Mesenchymal stem cell (in vitro differentiated cells and primary cell): ENCODE results near the gene GNG2.
A peak's percentile ranks its signal among the peaks of the same experiment; 100 is the strongest.

Experiments
- DNase-seq: peaks from one replicate; pipeline ENCODE4 v3.0.0-alpha.2; 2013
- H2AFZ ChIP-seq: one replicate; pipeline ENCODE4 v1.6.1; 2013; ENCODE audit warnings: low read depth, mild to moderate bottlenecking, control low read depth, inconsistent platforms, low read length, moderate library complexity
- H2AK5ac ChIP-seq: 2 replicates; pipeline ENCODE4 v1.6.1; 2013; ENCODE audit warnings: low read length, moderate library complexity, mild to moderate bottlenecking, inconsistent platforms; ENCODE audit not compliant: severe bottlenecking
- H2BK120ac ChIP-seq: one replicate; pipeline ENCODE4 v1.6.1; 2013; ENCODE audit warnings: low read depth, mild to moderate bottlenecking, inconsistent platforms, low read length, moderate library complexity
- H2BK12ac ChIP-seq, 2 experiments: one replicate each; pipeline ENCODE4 v1.6.1; 2013; ENCODE audit warnings: inconsistent platforms in 2 of 2, low read length in 2 of 2, mild to moderate bottlenecking in 2 of 2, moderate library complexity in 2 of 2, control low read depth in 1 of 2
- H2BK15ac ChIP-seq: one replicate; pipeline ENCODE4 v1.6.1; 2013; ENCODE audit warnings: mild to moderate bottlenecking, low read depth, inconsistent platforms; ENCODE audit not compliant: poor library complexity, severe bottlenecking
- H2BK5ac ChIP-seq: 2 replicates; pipeline ENCODE4 v1.6.1; 2013; ENCODE audit warnings: low read depth, mild to moderate bottlenecking, low read length, control low read depth, inconsistent platforms; ENCODE audit not compliant: poor library complexity, severe bottlenecking
- H3K14ac ChIP-seq, 2 experiments: one replicate each; pipeline ENCODE4 v1.6.1; 2013; ENCODE audit warnings: inconsistent platforms in 2 of 2, low read length in 2 of 2, control low read depth in 1 of 2, mild to moderate bottlenecking in 1 of 2, moderate library complexity in 1 of 2
- H3K18ac ChIP-seq, 2 experiments: one replicate each; pipeline ENCODE4 v1.6.1; 2013; ENCODE audit warnings: inconsistent platforms in 2 of 2, low read length in 2 of 2, control low read depth in 1 of 2, low read depth in 1 of 2, mild to moderate bottlenecking in 1 of 2
- H3K23ac ChIP-seq, 2 experiments: one replicate each; pipeline ENCODE4 v1.6.1; 2013; ENCODE audit warnings: inconsistent platforms in 2 of 2, low read length in 2 of 2, mild to moderate bottlenecking in 2 of 2, moderate library complexity in 2 of 2, control low read depth in 1 of 2
- H3K27ac ChIP-seq: 2 replicates; pipeline ENCODE4 v1.5.1; 2013; ENCODE audit warnings: mild to moderate bottlenecking, moderate library complexity, low read length, control low read depth, inconsistent platforms; ENCODE audit not compliant: poor library complexity, severe bottlenecking
- H3K27me3 ChIP-seq, 2 experiments: 2 replicates each; pipeline versions ENCODE4 v1.6.1 to v1.7.0; 2013; ENCODE audit warnings: low read length in 2 of 2, mild to moderate bottlenecking in 2 of 2, moderate library complexity in 2 of 2, control low read depth in 1 of 2, inconsistent platforms in 1 of 2; ENCODE audit not compliant: control insufficient read depth in 1 of 2, insufficient read depth in 1 of 2
- H3K36me3 ChIP-seq, 2 experiments: 2 replicates each; pipeline versions ENCODE4 v1.6.1 to v1.7.0; 2013; ENCODE audit warnings: low read length in 2 of 2, control low read depth in 1 of 2, inconsistent platforms in 1 of 2, low read depth in 1 of 2, mild to moderate bottlenecking in 1 of 2; ENCODE audit not compliant: insufficient read depth in 2 of 2, control insufficient read depth in 1 of 2
- H3K4ac ChIP-seq, 2 experiments: one replicate each; pipeline ENCODE4 v1.6.1; 2013; ENCODE audit warnings: inconsistent platforms in 2 of 2, low read length in 2 of 2, mild to moderate bottlenecking in 2 of 2, moderate library complexity in 2 of 2, control low read depth in 1 of 2, low read depth in 1 of 2
- H3K4me1 ChIP-seq: 2 replicates; pipeline ENCODE4 v1.6.1; 2013; ENCODE audit warnings: low read depth, low read length, control low read depth; ENCODE audit not compliant: control insufficient read depth, insufficient read depth
- H3K4me2 ChIP-seq: 2 replicates; pipeline ENCODE4 v1.6.1; 2013; ENCODE audit warnings: low read length, mild to moderate bottlenecking, inconsistent platforms; ENCODE audit not compliant: poor library complexity, severe bottlenecking
- H3K4me3 ChIP-seq, 2 experiments: 2 replicates each; pipeline versions ENCODE4 v1.5.1 to v1.7.0; 2013; ENCODE audit warnings: low read length in 2 of 2, mild to moderate bottlenecking in 2 of 2, control low read depth in 1 of 2, low read depth in 1 of 2; ENCODE audit not compliant: insufficient read depth in 1 of 2
- H3K79me1 ChIP-seq: replicated peaks from 2 replicates; pipeline ENCODE4 v1.6.1; 2013; ENCODE audit warnings: mild to moderate bottlenecking, control low read depth, low read length, inconsistent platforms; ENCODE audit not compliant: poor library complexity, severe bottlenecking
- H3K9ac ChIP-seq: 2 replicates; pipeline ENCODE4 v1.7.0; 2013; ENCODE audit warnings: mild to moderate bottlenecking, low read length, moderate library complexity
- H3K9me3 ChIP-seq: 2 replicates; pipeline ENCODE4 v1.7.0; 2013; ENCODE audit warnings: mild to moderate bottlenecking, low read length; ENCODE audit not compliant: control insufficient read depth
- H4K8ac ChIP-seq: one replicate; pipeline ENCODE4 v1.6.1; 2013; ENCODE audit warnings: inconsistent platforms, mild to moderate bottlenecking, low read length, moderate library complexity
- H4K91ac ChIP-seq: one replicate; pipeline ENCODE4 v1.6.1; 2013; ENCODE audit warnings: mild to moderate bottlenecking, low read length, inconsistent platforms
- WGBS: methylation state at CpG from one replicate; pipeline ENCODE4 v1.1.7; 2013; ENCODE audit warnings: mixed read lengths; 5-methylcytosine and 5-hydroxymethylcytosine counted together

Gene GNG2

GRCh38 chr14:51989293-51990234 lies 129.2 kb downstream of the GNG2 start, which contains the start of gene RTRAF:
RTRAF (plus strand) TSS chr14:51989546; CDS start chr14:51989640, 94 bp downstream.
- Histone ChIP-seq H2BK12ac (no peak within 1 kb of the TSS), H4K8ac (peak within 1 kb of the TSS; percentile 96), H2AFZ (peak within 1 kb of the TSS; percentile 99), H2BK120ac (no peak within 1 kb of the TSS), H4K91ac (peak within 1 kb of the TSS; percentile 71), H2BK5ac (no peak within 1 kb of the TSS), H3K27ac (peak within 1 kb of the TSS; percentile 53), H3K9ac (peak within 1 kb of the TSS; percentile 91), H3K4me2 (peak within 1 kb of the TSS; percentile 49), H3K4me3 (peak within 1 kb of the TSS; percentile 89 to 94), H3K27me3 (peaks cover 0 to 7% of the 10 kb centered on the region in 2 experiments), H3K4ac (peak within 1 kb of the TSS; percentile 37 to 94), H3K9me3 (no peaks in the 10 kb centered on the region), H3K36me3 (peaks cover 7 to 37% of the 10 kb centered on the region in 2 experiments), H2BK15ac (no peak within 1 kb of the TSS), H3K79me1 (peaks cover 2% of the 10 kb centered on the region), H3K23ac (peak within 1 kb of the TSS in 1 of 2 experiments; percentile 48), H2AK5ac (no peak within 1 kb of the TSS), H3K18ac (peak within 1 kb of the TSS; percentile 85 to 96), H3K14ac (peak within 1 kb of the TSS in 1 of 2 experiments; percentile 96), H3K4me1 (peaks cover 4% of the 10 kb centered on the region)
- DNase-seq: peak; percentile 93
- 1% methylated on average over 67 of the region's 72 CpGs for whole genome bisulfite sequencing

GRCh38 chr14:51990488-51990887 lies 130.1 kb downstream of the GNG2 start:
- peaks cover 4% of the 10 kb centered on the region for H3K4me1 ChIP-seq
- no peak overlapping the region for H3K14ac ChIP-seq
- no peak overlapping the region for H2BK5ac ChIP-seq
- no peaks in the 10 kb centered on the region for H3K9me3 ChIP-seq
- H2BK120ac ChIP-seq: no peak overlapping the region
- H3K18ac ChIP-seq: no peak overlapping the region
- no peak for DNase-seq
- WGBS: no CpG with 5 or more reads among the region's 3 CpGs
- H2AFZ ChIP-seq: no peak overlapping the region
- no peak overlapping the region for H4K8ac ChIP-seq
- peak overlapping the region in 1 of 2 experiments; percentile 89 for H3K4me3 ChIP-seq
- H3K27ac ChIP-seq: no peak overlapping the region
- H2BK15ac ChIP-seq: no peak overlapping the region
- H2BK12ac ChIP-seq: no peak overlapping the region
- H3K36me3 ChIP-seq: peaks cover 7 to 46% of the 10 kb centered on the region in 2 experiments
- H3K23ac ChIP-seq: no peak overlapping the region
- no peak overlapping the region for H3K4me2 ChIP-seq
- H3K9ac ChIP-seq: peak overlapping the region; percentile 91
- no peak overlapping the region for H3K4ac ChIP-seq
- H3K27me3 ChIP-seq: no peaks in the 10 kb centered on the region
- H2AK5ac ChIP-seq: no peak overlapping the region
- H4K91ac ChIP-seq: no peak overlapping the region
- peaks cover 5% of the 10 kb centered on the region for H3K79me1 ChIP-seq

GRCh38 chr14:51993285-51993920 lies 133.0 kb downstream of the GNG2 start:
- Histone ChIP-seq H2BK120ac (no peak overlapping the region), H4K91ac (no peak overlapping the region), H3K27me3 (no peaks in the 10 kb centered on the region), H3K4me3 (no peak overlapping the region), H3K9ac (peak overlapping the region; percentile 17), H3K14ac (no peak overlapping the region), H2BK12ac (no peak overlapping the region), H3K4me1 (peaks cover 4% of the 10 kb centered on the region), H3K4ac (no peak overlapping the region), H4K8ac (no peak overlapping the region), H3K23ac (no peak overlapping the region), H2BK15ac (no peak overlapping the region), H3K36me3 (peaks cover 7 to 69% of the 10 kb centered on the region in 2 experiments), H3K9me3 (no peaks in the 10 kb centered on the region), H2BK5ac (no peak overlapping the region), H3K18ac (no peak overlapping the region), H3K79me1 (peaks cover 6% of the 10 kb centered on the region), H3K4me2 (no peak overlapping the region), H2AFZ (no peak overlapping the region), H3K27ac (no peak overlapping the region), H2AK5ac (no peak overlapping the region)
- 93% methylated on average over 2 of the region's 3 CpGs for WGBS
- no peak for DNase-seq
